ENCODE measurements around the gene MKNK2. TPM values are rescaled to one million over a fixed set of nuclear protein-coding genes. Genes with fewer than 3 reads are reported as not detected.
A peak's percentile ranks its signal among the peaks of the same experiment; 100 is the strongest.
"Not testable (repeated sequence)": the region's sequence is repeated elsewhere in the genome, so short reads cannot be mapped to it uniquely, and the experiment has no call there.

The MKNK2 gene
- 113 TPM in 2 replicates for total RNA-seq

GRCh38 chr19:2050991-2051772 lies at the start of gene MKNK2:
Gene MKNK2 (minus strand): TSS chr19:2051244. CDS start chr19:2050851, 393 bp downstream.
- DNase-seq (ENCODE audit: extremely low read depth, low read depth, low spot score) = no peak

GRCh38 chr19:2100719-2101061 lies 49.6 kb upstream of the MKNK2 start:
- DNase-seq (ENCODE audit: extremely low read depth, low read depth, low spot score) = no peak

- DNase-seq (ENCODE audit: extremely low read depth, low read depth, low spot score) = no peak
Measured at GRCh38 chr19:2099937-2100718, 49.1 kb upstream of the MKNK2 start.

- DNase-seq (ENCODE audit: extremely low read depth, low read depth, low spot score) = no peak
Measured at GRCh38 chr19:2099054-2099501, 48.0 kb upstream of the MKNK2 start.

GRCh38 chr19:2097886-2098327 lies 46.9 kb upstream of the MKNK2 start:
- no peak for DNase-seq (ENCODE audit: extremely low read depth, low read depth, low spot score)

GRCh38 chr19:2097203-2097885 lies 46.3 kb upstream of the MKNK2 start:
- no peak for DNase-seq (ENCODE audit: extremely low read depth, low read depth, low spot score)

- DNase-seq (ENCODE audit: extremely low read depth, low read depth, low spot score) = peak; percentile 42
Measured at GRCh38 chr19:2096480-2097202, 45.6 kb upstream of the MKNK2 start, which contains the start of gene IZUMO4. Gene IZUMO4 (plus strand): TSS chr19:2096915. CDS start chr19:2096946, 31 bp downstream.

- no peak for DNase-seq (ENCODE audit: extremely low read depth, low read depth, low spot score)
Measured at GRCh38 chr19:2096034-2096479, 45.0 kb upstream of the MKNK2 start, which contains the start of gene MOB3A. Gene MOB3A (minus strand): TSS chr19:2096326. CDS start chr19:2078560, 17,766 bp downstream.

GRCh38 chr19:2091926-2092525 lies 41.0 kb upstream of the MKNK2 start:
- not testable (repeated sequence) for DNase-seq (ENCODE audit: extremely low read depth, low read depth, low spot score)

- no peak for DNase-seq (ENCODE audit: extremely low read depth, low read depth, low spot score)
Measured at GRCh38 chr19:2089727-2090053, 38.6 kb upstream of the MKNK2 start.

- no peak for DNase-seq (ENCODE audit: extremely low read depth, low read depth, low spot score)
Measured at GRCh38 chr19:2089001-2089711, 38.1 kb upstream of the MKNK2 start.

GRCh38 chr19:2087621-2088100 lies 36.6 kb upstream of the MKNK2 start:
- DNase-seq (ENCODE audit: extremely low read depth, low read depth, low spot score) = no peak

- DNase-seq (ENCODE audit: extremely low read depth, low read depth, low spot score) = not testable (repeated sequence)
Measured at GRCh38 chr19:2086695-2087620, 35.9 kb upstream of the MKNK2 start.

GRCh38 chr19:2084993-2085720 lies 34.1 kb upstream of the MKNK2 start:
- DNase-seq (ENCODE audit: extremely low read depth, low read depth, low spot score) = no peak

- DNase-seq (ENCODE audit: extremely low read depth, low read depth, low spot score) = no peak
Measured at GRCh38 chr19:2083174-2083854, 32.3 kb upstream of the MKNK2 start.

GRCh38 chr19:2081873-2082810 lies 31.1 kb upstream of the MKNK2 start:
- no peak for DNase-seq (ENCODE audit: extremely low read depth, low read depth, low spot score)
